H1 (cell line): ENCODE results near the gene PHC2. TPM values are rescaled to one million over a fixed set of nuclear protein-coding genes. Genes with fewer than 3 reads are reported as not detected.

Source experiments
- HDAC6 ChIP-seq: IDR thresholded peaks from one replicate; pipeline ENCODE4 v1.7.1; 2012; ENCODE audit warnings: low read depth, mild to moderate bottlenecking, inconsistent platforms, low read length, moderate library complexity
- NRF1 ChIP-seq: IDR thresholded peaks from 2 replicates; pipeline ENCODE4 v1.6.1; 2011; ENCODE audit warnings: mild to moderate bottlenecking, low read depth, low read length, improper control_type of control experiment
- SAP30 ChIP-seq: fragments of 300-600 bp; sonication (generic); IDR thresholded peaks from 2 replicates; pipeline ENCODE4 v1.7.1; 2012; ENCODE audit warnings: low read length, moderate library complexity, mild to moderate bottlenecking, inconsistent platforms; ENCODE audit not compliant: insufficient read depth, insufficient replicate concordance
- polyA plus RNA-seq, 7 experiments: library from polyadenylated mRNA; depleted of rRNA in 3 of 7; stranded (reverse) in 5 of 7; unstranded in 2 of 7; fragments of >200 nt in 5 of 7; fragments of 200-250 nt in 2 of 7; gene quantifications; 1 replicate in 5 of 7; 2 replicates in 1 of 7; 4 replicates in 1 of 7; pipeline versions ENCODE4 v1.2.1 to v1.2.3, GENCODE V29; 2011 to 2013; ENCODE audit warnings: missing spikeins in 2 of 7, mixed read lengths in 2 of 7
- total RNA-seq: library from RNA; stranded (reverse); fragmentation: NEBNext Ultra II Directional; extraction: Animal tissue kit (Norgen Biotek cat#: 25700); gene quantifications from 2 replicates; pipeline ENCODE4 v1.2.1, GENCODE V29; 2021

Gene PHC2
- total and polyA plus RNA-seq, 2 of the 8 experiments (the other 6 are each of a cell fraction or from before 2014, with no cell fraction given): 5.6 to 14.2 TPM

GRCh38 chr1:33392639-33393038 lies 38.3 kb downstream of the PHC2 start (continued):
- TF ChIP-seq SAP30: no peak
- no peak for TF ChIP-seq HDAC6
- TF ChIP-seq NRF1: no peak
